Esophagus squamous epithelium (tissue), 4 donors: ENCODE measurements around the gene FRMD6.

Experiments used
- POLR2A ChIP-seq, 4 donors: fragments of 450-650 bp; IDR thresholded peaks; one replicate each; pipeline ENCODE4 v1.6.1; 2017; ENCODE audit warnings: antibody characterized with exemption in 4 of 4, mild to moderate bottlenecking in 4 of 4, moderate library complexity in 3 of 4
- TF ChIP-seq, protein P1 (sequence below), 6 experiments: fragments of 450-650 bp in 4 of 6; fragments of 200-600 bp in 2 of 6; sonication (generic) in 2 of 6; IDR thresholded peaks; one replicate each; pipeline ENCODE4 v1.5.1; 2016 to 2019; ENCODE audit warnings: antibody characterized with exemption in 6 of 6, mild to moderate bottlenecking in 4 of 6, moderate library complexity in 4 of 6

DNA sequence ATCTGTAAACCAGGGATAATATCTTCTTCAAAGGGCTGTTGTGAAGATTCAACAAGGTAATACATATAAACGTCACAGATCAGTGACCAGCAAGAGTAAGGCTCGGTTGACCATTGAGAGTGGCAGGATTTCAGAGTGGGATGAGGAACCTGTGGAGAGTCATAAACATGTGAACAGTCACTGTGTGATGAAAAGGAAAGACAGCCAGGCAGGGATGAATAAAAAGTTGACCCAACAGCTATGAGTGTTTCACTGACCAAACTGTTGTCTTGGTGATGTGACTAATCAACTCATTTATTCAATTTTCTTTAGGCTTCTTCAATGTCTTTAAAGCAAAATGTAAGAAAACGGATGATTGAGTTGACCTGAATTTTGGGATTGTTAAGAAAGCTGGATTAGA, 8.6 kb upstream of the FRMD6 start:
- TF ChIP-seq, protein P1, sequence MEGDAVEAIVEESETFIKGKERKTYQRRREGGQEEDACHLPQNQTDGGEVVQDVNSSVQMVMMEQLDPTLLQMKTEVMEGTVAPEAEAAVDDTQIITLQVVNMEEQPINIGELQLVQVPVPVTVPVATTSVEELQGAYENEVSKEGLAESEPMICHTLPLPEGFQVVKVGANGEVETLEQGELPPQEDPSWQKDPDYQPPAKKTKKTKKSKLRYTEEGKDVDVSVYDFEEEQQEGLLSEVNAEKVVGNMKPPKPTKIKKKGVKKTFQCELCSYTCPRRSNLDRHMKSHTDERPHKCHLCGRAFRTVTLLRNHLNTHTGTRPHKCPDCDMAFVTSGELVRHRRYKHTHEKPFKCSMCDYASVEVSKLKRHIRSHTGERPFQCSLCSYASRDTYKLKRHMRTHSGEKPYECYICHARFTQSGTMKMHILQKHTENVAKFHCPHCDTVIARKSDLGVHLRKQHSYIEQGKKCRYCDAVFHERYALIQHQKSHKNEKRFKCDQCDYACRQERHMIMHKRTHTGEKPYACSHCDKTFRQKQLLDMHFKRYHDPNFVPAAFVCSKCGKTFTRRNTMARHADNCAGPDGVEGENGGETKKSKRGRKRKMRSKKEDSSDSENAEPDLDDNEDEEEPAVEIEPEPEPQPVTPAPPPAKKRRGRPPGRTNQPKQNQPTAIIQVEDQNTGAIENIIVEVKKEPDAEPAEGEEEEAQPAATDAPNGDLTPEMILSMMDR (IDR thresholded peaks at IDR 0.05) = no peak
- TF ChIP-seq POLR2A (IDR thresholded peaks at IDR 0.05) = no peak
